GM18858 (cell line): Measurements from ENCODE around the gene MAD2L2.

Experiments
- ATAC-seq: cut with Tn5 transposase; IDR thresholded peaks from one replicate; pipeline ENCODE4 v1.9.1; 2021; ENCODE audit not compliant: unreplicated experiment

Gene MAD2L2

DNA sequence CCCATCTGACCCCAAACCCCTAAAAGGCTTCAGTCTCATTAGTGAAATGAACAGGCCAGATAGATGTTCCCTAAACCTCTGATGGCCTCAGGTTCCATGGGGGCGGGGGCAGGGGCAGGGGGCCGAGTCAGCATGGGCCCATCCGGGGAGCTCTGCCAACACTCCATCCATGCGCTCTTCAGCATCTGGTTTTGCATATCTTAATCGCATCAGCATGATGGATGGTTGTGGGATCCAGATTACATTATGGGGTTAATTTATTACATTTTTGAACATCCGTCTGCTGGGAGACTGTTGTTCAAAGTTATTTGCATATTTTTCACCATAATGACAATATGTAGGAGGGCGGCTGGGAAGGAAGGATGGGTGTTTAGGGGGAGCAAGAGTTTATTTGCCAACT is 3.1 kb upstream of the MAD2L2 start:
- no peak for ATAC-seq

GRCh38 chr1:11682799-11683198 is 1.9 kb upstream of the MAD2L2 start:
- ATAC-seq = no peak

GRCh38 chr1:11682287-11682771 is 1.4 kb upstream of the MAD2L2 start:
- ATAC-seq = no peak

- ATAC-seq = peak; percentile 22
Observed at GRCh38 chr1:11680270-11681070, 478 bp downstream of the MAD2L2 start.

DNA sequence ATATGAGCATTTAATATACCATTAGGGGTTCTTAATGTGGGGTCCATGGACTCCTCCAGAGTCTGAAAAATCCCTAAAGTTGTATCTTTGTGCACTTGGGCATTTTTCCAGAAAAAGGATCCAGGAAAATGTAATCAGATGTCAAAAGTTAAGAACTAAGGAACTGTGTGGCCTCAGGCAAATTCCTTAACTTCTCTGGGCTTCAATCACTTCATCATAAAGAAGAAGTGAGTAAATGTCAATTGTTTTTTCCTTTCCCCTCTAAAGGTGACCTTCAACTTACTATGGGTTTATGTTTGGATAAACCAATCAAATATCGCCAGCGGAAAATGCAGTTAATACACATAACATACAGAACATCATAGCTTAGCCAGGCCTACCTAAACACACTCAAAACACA is 2.5 kb downstream of the MAD2L2 start:
- ATAC-seq = no peak

DNA sequence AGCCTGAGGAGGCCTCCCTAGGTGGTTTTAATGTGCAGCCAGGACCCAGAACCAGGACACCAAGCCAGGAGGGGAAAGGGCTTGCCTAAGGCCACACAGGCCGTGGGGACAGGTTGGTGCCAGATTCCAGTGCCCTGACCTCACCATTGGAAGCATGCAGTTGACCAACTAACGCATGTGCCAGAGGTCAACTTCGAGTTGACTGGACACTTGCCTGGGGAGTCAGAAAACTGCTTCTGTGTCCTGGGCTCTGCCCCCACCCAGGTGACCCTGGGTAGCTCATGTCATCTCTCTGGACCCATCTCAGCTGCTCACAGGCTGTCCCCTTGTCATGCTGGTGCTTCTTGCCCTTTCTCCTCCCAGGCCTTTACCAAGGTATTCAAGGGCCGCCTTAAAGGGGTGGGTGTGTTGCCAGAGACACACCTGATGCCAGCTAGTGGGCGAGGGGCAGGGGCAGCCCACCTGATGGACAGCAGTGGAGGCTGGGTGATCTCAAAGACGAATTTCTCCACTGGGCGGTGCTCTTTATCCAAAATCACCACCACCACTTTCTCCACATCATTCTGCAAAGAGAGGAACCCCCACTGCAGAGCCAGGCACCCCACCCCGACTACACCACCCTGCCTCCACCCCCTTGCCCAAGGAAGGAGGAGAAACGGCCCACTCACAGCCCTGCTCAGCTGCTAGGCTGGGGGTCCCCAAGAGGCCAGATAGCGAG is 4.4 kb downstream of the MAD2L2 start:
- no peak for ATAC-seq

DNA sequence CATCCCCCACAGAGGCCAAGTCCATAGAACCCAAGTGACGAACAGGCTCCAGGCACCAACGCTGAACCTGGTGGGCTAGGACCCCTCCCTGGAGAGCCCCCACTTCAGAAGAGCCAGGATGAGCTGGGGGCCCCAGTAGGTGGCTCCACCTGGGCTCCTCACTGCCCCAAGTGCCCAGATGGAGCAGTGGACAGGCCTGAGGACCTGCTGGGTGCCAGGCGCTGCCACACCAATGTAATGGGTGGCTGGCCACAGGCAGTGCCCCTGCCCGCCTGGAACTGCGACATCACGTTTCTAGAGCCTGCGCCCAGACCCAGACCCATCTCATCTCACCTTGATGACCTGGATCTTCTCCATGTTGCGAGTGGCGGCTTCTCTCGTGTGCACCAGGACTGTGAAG is 5.6 kb downstream of the MAD2L2 start:
- no peak for ATAC-seq

- no peak for ATAC-seq
Observed at GRCh38 chr1:11674488-11674887, 6.5 kb downstream of the MAD2L2 start.

DNA sequence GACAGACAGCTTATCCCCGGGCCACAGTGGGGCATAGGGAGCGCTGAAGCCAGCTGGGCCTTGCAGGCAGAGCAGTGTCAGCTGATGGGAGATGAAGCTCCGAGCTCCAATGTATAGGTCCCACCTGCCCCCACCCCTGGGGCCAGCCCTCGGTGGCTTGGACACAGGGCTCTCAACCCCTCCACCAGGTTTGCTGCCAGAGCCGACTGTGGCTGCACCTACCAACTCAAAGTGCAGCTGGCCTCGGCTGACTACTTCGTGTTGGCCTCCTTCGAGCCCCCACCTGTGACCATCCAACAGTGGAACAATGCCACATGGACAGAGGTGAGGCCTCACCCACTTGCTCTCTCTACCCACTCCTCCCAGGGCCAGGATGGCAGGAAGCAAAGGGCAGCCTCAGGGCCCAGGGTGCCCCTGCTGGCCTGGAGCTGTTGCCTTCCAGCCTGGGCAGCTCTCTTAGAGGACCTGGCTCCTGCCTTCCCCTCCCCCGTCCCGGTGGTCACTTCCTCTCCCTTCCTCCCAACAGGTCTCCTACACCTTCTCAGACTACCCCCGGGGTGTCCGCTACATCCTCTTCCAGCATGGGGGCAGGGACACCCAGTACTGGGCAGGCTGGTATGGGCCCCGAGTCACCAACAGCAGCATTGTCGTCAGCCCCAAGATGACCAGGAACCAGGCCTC is 7.7 kb downstream of the MAD2L2 start:
- no peak for ATAC-seq

GRCh38 chr1:11671544-11672286 is 9.2 kb downstream of the MAD2L2 start:
- ATAC-seq = no peak

GRCh38 chr1:11671205-11671543 is 9.8 kb downstream of the MAD2L2 start:
- ATAC-seq = no peak

- ATAC-seq = no peak
Observed at GRCh38 chr1:11670747-11671146, 10.2 kb downstream of the MAD2L2 start.

GRCh38 chr1:11668516-11668915 is 12.4 kb downstream of the MAD2L2 start:
- no peak for ATAC-seq

- ATAC-seq = peak; percentile 22
Observed at GRCh38 chr1:11664336-11665065, 16.4 kb downstream of the MAD2L2 start.

- no peak for ATAC-seq
Observed at GRCh38 chr1:11661103-11661502, 19.8 kb downstream of the MAD2L2 start.

GRCh38 chr1:11659748-11660147 is 21.2 kb downstream of the MAD2L2 start:
- ATAC-seq = no peak

DNA sequence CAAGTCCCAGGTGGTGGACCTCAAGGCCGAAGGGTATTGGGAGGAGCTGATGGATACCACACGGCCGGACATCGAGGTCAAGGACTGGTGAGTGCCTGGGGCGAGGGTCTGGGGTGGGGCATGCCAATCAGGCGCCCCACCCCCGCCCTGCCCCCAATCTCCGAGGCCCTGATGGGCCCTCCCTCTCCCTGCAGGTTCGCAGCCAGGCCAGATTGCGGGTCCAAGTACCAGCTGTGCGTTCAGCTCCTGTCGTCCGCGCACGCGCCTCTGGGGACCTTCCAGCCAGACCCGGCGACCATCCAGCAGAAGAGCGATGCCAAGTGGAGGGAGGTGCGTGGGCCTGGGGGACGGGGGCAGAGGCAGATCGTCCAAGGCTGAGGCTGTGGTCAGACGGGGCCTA is 22.4 kb downstream of the MAD2L2 start:
- no peak for ATAC-seq

DNA sequence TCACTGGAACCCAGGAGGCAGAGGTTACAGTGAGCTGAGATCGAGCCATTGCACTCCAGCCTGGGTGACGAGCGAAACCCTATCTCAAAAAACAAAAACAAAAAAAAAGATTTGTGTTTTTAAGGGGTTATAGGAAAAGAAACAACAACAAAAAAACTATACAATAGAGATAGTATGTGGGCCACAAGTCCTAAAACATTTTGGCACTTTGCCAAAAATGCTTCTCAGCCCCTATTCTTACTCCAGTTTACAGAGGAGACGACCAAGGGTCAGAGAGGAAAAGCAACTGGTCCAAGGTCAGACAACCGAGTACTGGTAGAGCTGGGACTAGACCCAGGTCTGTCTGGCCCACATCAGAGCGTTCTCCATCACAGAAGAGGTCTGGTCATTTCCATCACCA is 23.3 kb downstream of the MAD2L2 start:
- ATAC-seq = no peak

DNA sequence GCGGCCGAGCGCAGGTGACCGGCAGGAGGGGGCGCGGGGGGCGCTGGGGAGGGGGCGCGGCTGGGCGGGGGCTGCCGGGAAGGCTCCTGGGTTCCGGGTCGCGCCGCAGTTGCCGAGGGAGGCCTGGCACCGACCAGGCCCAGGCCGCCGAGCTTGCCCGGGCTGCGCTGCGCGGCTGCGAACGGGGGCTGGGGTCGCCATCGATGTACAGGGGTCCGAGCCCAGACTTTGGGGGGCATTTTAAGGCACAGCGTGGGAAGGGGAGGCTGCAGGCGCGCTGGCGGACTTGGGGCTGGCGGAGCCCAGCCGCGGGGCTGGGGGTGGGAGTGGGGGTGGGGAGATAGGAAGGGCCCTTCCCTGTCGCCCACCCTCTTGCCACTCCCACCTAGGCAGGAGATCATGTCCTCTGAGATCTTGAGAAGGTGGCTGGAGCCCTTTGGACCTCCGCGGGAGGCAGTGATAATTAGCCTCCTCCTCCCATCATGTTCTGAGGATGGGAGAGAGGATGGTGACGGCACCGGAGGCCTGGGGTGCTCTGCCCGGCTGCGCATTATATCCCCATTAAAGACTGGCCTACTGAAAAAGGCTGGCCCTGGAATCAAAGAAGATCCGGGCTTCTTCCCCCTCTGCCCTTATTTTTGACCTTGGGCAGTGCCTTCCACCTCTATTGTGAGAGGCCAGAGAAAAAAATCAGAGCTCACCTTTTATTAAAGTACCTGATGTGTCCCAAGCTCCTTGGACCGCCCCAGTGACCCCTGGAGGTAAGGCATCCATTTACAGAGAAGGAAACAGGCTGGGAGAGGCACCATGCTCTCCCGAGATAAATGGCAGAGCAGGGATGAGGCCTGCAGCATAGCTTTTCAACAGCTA is 25.8 kb downstream of the MAD2L2 start:
- no peak for ATAC-seq
